HCT116 (cell line): ENCODE data around the gene DNHD1. TPM values are rescaled to one million over a fixed set of nuclear protein-coding genes. Genes with fewer than 3 reads are reported as not detected.

Experiments used
- ATAC-seq: fragments of 200-7000 bp; cut with Tn5 transposase; 2 replicates; pipeline ENCODE4 v1.9.1; 2020; ENCODE audit warnings: mild to moderate bottlenecking, moderate library complexity
- BruUV-seq: library from RNA; stranded (reverse); fragments of 400-500 nt; replicated peaks from 2 replicates; lab custom pipeline; 2021; lab: Mats Ljungman, UMichigan
- CTCF ChIA-PET: fragments of 300-600 bp; sonication (Branson Sonifier 250); formaldehyde crosslinking; loops from one replicate; lab custom pipeline; 2021; ENCODE audit warnings: antibody characterized with exemption; lab: Charles Lee
- POLR2A ChIA-PET: fragments of 300-600, 350-600 bp; sonication (Branson Sonifier 250); formaldehyde crosslinking; loops from one replicate; lab custom pipeline; 2021; ENCODE audit warnings: antibody characterized with exemption; lab: Charles Lee
- RAD21 ChIA-PET, 2 experiments: fragments of 300-600 bp; sonication (Branson Sonifier 250); formaldehyde crosslinking; loops; one replicate each; lab custom pipeline; 2023; ENCODE audit warnings: low total read pairs in 2 of 2; ENCODE audit not compliant: uncharacterized antibody in 2 of 2, unreplicated experiment in 2 of 2, low non-redundant PET in 1 of 2; lab: Charles Lee
- DNase-seq: peaks from one replicate; pipeline ENCODE4 v3.0.0-alpha.2; 2010; ENCODE audit warnings: low read depth, low spot score
- H2AFZ ChIP-seq: fragments of 200-600 bp; shearing (Covaris generic), sonication (generic); 2 replicates; pipeline ENCODE4 v1.6.1; 2017; ENCODE audit warnings: low read depth, mixed run types, mixed read lengths, antibody characterized with exemption, low read length; ENCODE audit not compliant: poor library complexity, severe bottlenecking
- H3K27ac ChIP-seq: 2 replicates; pipeline ENCODE4 v1.5.1; 2012; ENCODE audit warnings: low read depth, low read length
- H3K27me3 ChIP-seq: fragments of 200-600 bp; sonication (generic); 2 replicates; pipeline ENCODE4 v1.6.1; 2016; ENCODE audit warnings: mixed run types, low read length, mixed read lengths; ENCODE audit not compliant: insufficient read depth
- H3K36me3 ChIP-seq, 2 experiments: fragments of 200-500 bp in 1 of 2; fragments of 200-600 bp in 1 of 2; sonication (Bioruptor generic) in 1 of 2; sonication (generic) in 1 of 2; 2 replicates each; pipeline versions ENCODE4 v1.5.1 to v1.6.1; 2014 to 2016; ENCODE audit warnings: low read length in 2 of 2, inconsistent platforms in 1 of 2, mixed read lengths in 1 of 2, mixed run types in 1 of 2; ENCODE audit not compliant: insufficient read depth in 2 of 2, control insufficient read depth in 1 of 2
- H3K4me1 ChIP-seq, 2 experiments: fragments of 200-600 bp in 1 of 2; sonication (generic) in 1 of 2; 2 replicates each; pipeline versions ENCODE4 v1.5.1 to v1.6.1; 2012 to 2017; ENCODE audit warnings: low read length in 2 of 2, inconsistent platforms in 1 of 2, mild to moderate bottlenecking in 1 of 2, mixed read lengths in 1 of 2, mixed run types in 1 of 2, moderate library complexity in 1 of 2; ENCODE audit not compliant: insufficient read depth in 2 of 2, control insufficient read depth in 1 of 2
- H3K4me2 ChIP-seq: fragments of 200-600 bp; sonication (generic); 2 replicates; pipeline ENCODE4 v1.6.1; 2017; ENCODE audit warnings: mixed run types, low read length, mixed read lengths
- H3K4me3 ChIP-seq, 2 experiments: fragments of 200-600 bp in 1 of 2; sonication (generic) in 1 of 2; replicated peaks in 1 of 2; 2 replicates each; pipeline ENCODE4 v1.5.1; 2011 to 2016; ENCODE audit warnings: low read length in 2 of 2, control low read depth in 1 of 2, low read depth in 1 of 2, mild to moderate bottlenecking in 1 of 2, mixed read lengths in 1 of 2, mixed run types in 1 of 2
- H3K79me2 ChIP-seq: fragments of 200-600 bp; sonication (generic); 2 replicates; pipeline ENCODE4 v1.6.1; 2017; ENCODE audit warnings: mild to moderate bottlenecking, mixed run types, low read length, moderate library complexity, mixed read lengths; ENCODE audit not compliant: insufficient read depth
- H3K9ac ChIP-seq: fragments of 200-600 bp; sonication (generic); 2 replicates; pipeline ENCODE4 v1.6.1; 2016; ENCODE audit warnings: low read length, mixed read lengths
- H3K9me2 ChIP-seq: fragments of 200-600 bp; sonication (generic), shearing (Covaris generic); 2 replicates; pipeline ENCODE4 v1.6.1; 2017; ENCODE audit warnings: mixed run types, mild to moderate bottlenecking, moderate library complexity; ENCODE audit not compliant: insufficient read depth
- H3K9me3 ChIP-seq, 2 experiments: fragments of 200-500 bp in 1 of 2; fragments of 200-600 bp in 1 of 2; sonication (Bioruptor generic) in 1 of 2; sonication (generic) in 1 of 2; 2 replicates each; pipeline ENCODE4 v1.6.1; 2014 to 2017; ENCODE audit warnings: low read length in 2 of 2, mixed read lengths in 2 of 2, inconsistent platforms in 1 of 2, low read depth in 1 of 2, mild to moderate bottlenecking in 1 of 2, mixed run types in 1 of 2, moderate library complexity in 1 of 2; ENCODE audit not compliant: control insufficient read depth in 1 of 2, insufficient read depth in 1 of 2
- H4K20me1 ChIP-seq: fragments of 200-600 bp; sonication (generic), shearing (Covaris generic); 2 replicates; pipeline ENCODE4 v1.6.1; 2017; ENCODE audit warnings: mixed run types, mild to moderate bottlenecking, moderate library complexity; ENCODE audit not compliant: insufficient read depth
- CBX3 ChIP-seq: IDR thresholded peaks from 2 replicates; pipeline ENCODE4 v1.6.1; 2012; ENCODE audit warnings: low read depth
- CEBPB ChIP-seq: IDR thresholded peaks from 2 replicates; pipeline ENCODE4 v1.6.1; 2012; ENCODE audit warnings: low read depth
- EGR1 ChIP-seq: IDR thresholded peaks from 2 replicates; pipeline ENCODE4 v1.6.1; 2012; ENCODE audit warnings: low read depth
- ELF1 ChIP-seq: IDR thresholded peaks from 2 replicates; pipeline ENCODE4 v1.6.1; 2012; ENCODE audit warnings: low read depth, borderline replicate concordance
- EZH2 ChIP-seq: fragments of 200-600 bp; sonication (generic); IDR thresholded peaks from 2 replicates; pipeline ENCODE4 v1.6.1; 2017; ENCODE audit warnings: antibody characterized with exemption, mixed run types
- EZH2phosphoT487 ChIP-seq: fragments of 200-600 bp; IDR thresholded peaks from 2 replicates; pipeline ENCODE4 v1.6.1; 2018; ENCODE audit warnings: antibody characterized with exemption, borderline replicate concordance
- FOSL1 ChIP-seq: IDR thresholded peaks from 2 replicates; pipeline ENCODE4 v1.6.1; 2012; ENCODE audit warnings: low read depth
- JUND ChIP-seq: IDR thresholded peaks from 2 replicates; pipeline ENCODE4 v1.6.1; 2012
- POLR2A ChIP-seq: IDR thresholded peaks from 2 replicates; pipeline ENCODE4 v1.7.0; 2011; ENCODE audit warnings: borderline replicate concordance; ENCODE audit not compliant: insufficient read depth, insufficient read length; ENCODE audit errors: extremely low read depth
- RAD21 ChIP-seq: IDR thresholded peaks from 2 replicates; pipeline ENCODE4 v1.6.1; 2012; ENCODE audit warnings: low read depth, mild to moderate bottlenecking
- SP1 ChIP-seq: IDR thresholded peaks from 2 replicates; pipeline ENCODE4 v1.6.1; 2012; ENCODE audit warnings: low read depth
- SRF ChIP-seq: IDR thresholded peaks from 2 replicates; pipeline ENCODE4 v1.6.1; 2012; ENCODE audit warnings: low read depth
- TCF7L2 ChIP-seq: IDR thresholded peaks from 2 replicates; pipeline ENCODE4 v1.7.0; 2011; ENCODE audit warnings: borderline replicate concordance, inconsistent platforms; ENCODE audit not compliant: insufficient read depth, insufficient read length; ENCODE audit errors: extremely low read depth
- YY1 ChIP-seq: IDR thresholded peaks from 2 replicates; pipeline ENCODE4 v1.6.1; 2011; ENCODE audit warnings: low read length, low read depth, moderate library complexity, mild to moderate bottlenecking; ENCODE audit not compliant: insufficient replicate concordance; ENCODE audit errors: extremely low read depth
- ZFX ChIP-seq: fragments of 450-650 bp; IDR thresholded peaks from 2 replicates; pipeline ENCODE4 v1.6.1; 2017
- intact Hi-C: fragments of 100-400 bp; cut with micrococcal nuclease; formaldehyde crosslinking; loops from 2 replicates; pipeline ENCODE4 v1.10.0; 2022
- total RNA-seq: library from RNA; stranded (reverse); gene quantifications from one replicate; pipeline ENCODE4 v1.2.1, GENCODE V29; 2021; ENCODE audit not compliant: unreplicated experiment
- TF ChIP-seq, protein P1 (sequence below): IDR thresholded peaks from 2 replicates; pipeline ENCODE4 v1.6.1; 2012
- TF ChIP-seq, protein P2 (sequence below), 3 experiments: fragments of 200-600 bp in 1 of 3; sonication (generic) in 1 of 3; IDR thresholded peaks in 2 of 3; conservative IDR thresholded peaks in 1 of 3; 2 replicates each; pipeline ENCODE4 v1.5.1; 2012 to 2017; ENCODE audit warnings: low read depth in 2 of 3, low read length in 2 of 3, antibody characterized with exemption in 1 of 3, borderline replicate concordance in 1 of 3, control low read depth in 1 of 3, mild to moderate bottlenecking in 1 of 3, mixed read lengths in 1 of 3, mixed run types in 1 of 3, moderate library complexity in 1 of 3; ENCODE audit not compliant: insufficient read depth in 1 of 3

Gene DNHD1
- total RNA-seq, 1 experiment from 2014 or later: 8.0 TPM

DNA sequence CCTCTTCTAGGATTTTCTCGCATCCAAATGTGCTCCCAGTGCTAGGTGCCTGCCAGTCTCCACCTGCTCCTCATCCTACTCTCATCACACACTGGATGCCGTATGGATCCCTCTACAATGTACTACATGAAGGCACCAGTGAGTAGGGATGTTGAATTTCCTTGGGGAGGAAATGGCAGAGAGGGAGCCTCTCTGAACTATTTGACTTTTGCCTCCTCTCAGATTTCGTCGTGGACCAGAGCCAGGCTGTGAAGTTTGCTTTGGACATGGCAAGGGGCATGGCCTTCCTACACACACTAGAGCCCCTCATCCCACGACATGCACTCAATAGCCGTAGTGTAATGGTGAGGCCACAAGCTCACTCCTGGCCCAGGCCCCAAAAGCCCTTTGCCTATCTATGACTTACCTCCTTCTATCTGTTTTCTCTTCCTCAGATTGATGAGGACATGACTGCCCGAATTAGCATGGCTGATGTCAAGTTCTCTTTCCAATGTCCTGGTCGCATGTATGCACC, 112.5 kb downstream of the DNHD1 start:
- Histone ChIP-seq H3K4me2 (no peak overlapping the region), H4K20me1 (no peaks in the 10 kb centered on the region), H3K9ac (no peak overlapping the region), H3K9me2 (no peaks in the 10 kb centered on the region), H2AFZ (no peak overlapping the region), H3K27me3 (no peaks in the 10 kb centered on the region), H3K79me2 (peaks cover 58% of the 10 kb centered on the region), H3K27ac (no peak overlapping the region; the same call in 1 of the 2 replicates), H3K9me3 (no peaks in the 10 kb centered on the region), H3K4me3 (no peak overlapping the region), H3K36me3 (peaks cover 21 to 43% of the 10 kb centered on the region in 2 experiments), H3K4me1 (peaks cover 25 to 56% of the 10 kb centered on the region in 2 experiments)
- POLR2A ChIA-PET: interaction anchor here (1.6 kb wide), 1 partner anchor 9 kb away, joined by 5 read pairs; the partner anchor contains the start of gene TPP1
- no peak for ATAC-seq
- CTCF ChIA-PET: no interaction called here
- RAD21 ChIA-PET: no interaction called here
- intact Hi-C loops: no loop called here
- BruUV-seq: no TSS peak
- DNase-seq: no peak
- TF ChIP-seq CEBPB: no peak
- no peak for TF ChIP-seq FOSL1
- no peak for TF ChIP-seq RAD21
- no peak for TF ChIP-seq EGR1
- TF ChIP-seq POLR2A: peak; percentile 25
- TF ChIP-seq, protein P1, sequence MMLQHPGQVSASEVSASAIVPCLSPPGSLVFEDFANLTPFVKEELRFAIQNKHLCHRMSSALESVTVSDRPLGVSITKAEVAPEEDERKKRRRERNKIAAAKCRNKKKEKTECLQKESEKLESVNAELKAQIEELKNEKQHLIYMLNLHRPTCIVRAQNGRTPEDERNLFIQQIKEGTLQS: no peak
- no peak for TF ChIP-seq EZH2

DNA sequence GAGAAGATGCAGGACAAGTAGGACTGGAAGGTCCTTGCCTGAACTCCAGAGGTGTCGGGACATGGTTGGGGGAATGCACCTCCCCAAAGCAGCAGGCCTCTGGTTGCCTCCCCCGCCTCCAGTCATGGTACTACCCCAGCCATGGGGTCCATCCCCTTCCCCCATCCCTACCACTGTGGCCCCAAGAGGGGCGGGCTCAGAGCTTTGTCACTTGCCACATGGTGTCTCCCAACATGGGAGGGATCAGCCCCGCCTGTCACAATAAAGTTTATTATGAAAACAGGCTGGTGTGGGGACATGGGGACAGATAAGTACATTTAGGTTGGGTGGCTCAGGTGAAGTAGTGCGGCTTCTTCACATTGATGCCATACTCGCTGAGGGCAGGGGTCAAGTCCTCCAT, 113.5 kb downstream of the DNHD1 start:
- intact Hi-C loops: no loop called here
- DNase-seq (no peak), ATAC-seq (no peak)
- no peaks in the 10 kb centered on the region for H3K9me2 ChIP-seq
- peak overlapping the region; percentile 73 for H3K9ac ChIP-seq
- CTCF ChIA-PET: no interaction called here
- H2AFZ ChIP-seq: no peak overlapping the region
- peaks cover 18 to 48% of the 10 kb centered on the region in 2 experiments for H3K4me1 ChIP-seq
- no peaks in the 10 kb centered on the region for H3K9me3 ChIP-seq
- RAD21 ChIA-PET: no interaction called here
- H3K27me3 ChIP-seq: no peaks in the 10 kb centered on the region
- BruUV-seq: TSS peak; percentile 41
- no peaks in the 10 kb centered on the region for H4K20me1 ChIP-seq
- peak overlapping the region; percentile 93; the same call in 1 of the 2 replicates for H3K27ac ChIP-seq
- peak overlapping the region; percentile 71 to 92 for H3K4me3 ChIP-seq
- peaks cover 21 to 46% of the 10 kb centered on the region in 2 experiments for H3K36me3 ChIP-seq
- POLR2A ChIA-PET: interaction anchor here (1.6 kb wide), 1 partner anchor 8 kb away, joined by 5 read pairs; the partner anchor contains the start of gene TPP1
- H3K79me2 ChIP-seq: peaks cover 48% of the 10 kb centered on the region
- H3K4me2 ChIP-seq: peak overlapping the region; percentile 91
- TF ChIP-seq CBX3 (no peak), EZH2 (no peak), POLR2A (no peak), ELF1 (no peak), SP1 (no peak), ZFX (no peak), SRF (no peak), YY1 (no peak), TCF7L2 (no peak), EZH2phosphoT487 (no peak), JUND (no peak), CEBPB (no peak)
- TF ChIP-seq, protein P2, sequence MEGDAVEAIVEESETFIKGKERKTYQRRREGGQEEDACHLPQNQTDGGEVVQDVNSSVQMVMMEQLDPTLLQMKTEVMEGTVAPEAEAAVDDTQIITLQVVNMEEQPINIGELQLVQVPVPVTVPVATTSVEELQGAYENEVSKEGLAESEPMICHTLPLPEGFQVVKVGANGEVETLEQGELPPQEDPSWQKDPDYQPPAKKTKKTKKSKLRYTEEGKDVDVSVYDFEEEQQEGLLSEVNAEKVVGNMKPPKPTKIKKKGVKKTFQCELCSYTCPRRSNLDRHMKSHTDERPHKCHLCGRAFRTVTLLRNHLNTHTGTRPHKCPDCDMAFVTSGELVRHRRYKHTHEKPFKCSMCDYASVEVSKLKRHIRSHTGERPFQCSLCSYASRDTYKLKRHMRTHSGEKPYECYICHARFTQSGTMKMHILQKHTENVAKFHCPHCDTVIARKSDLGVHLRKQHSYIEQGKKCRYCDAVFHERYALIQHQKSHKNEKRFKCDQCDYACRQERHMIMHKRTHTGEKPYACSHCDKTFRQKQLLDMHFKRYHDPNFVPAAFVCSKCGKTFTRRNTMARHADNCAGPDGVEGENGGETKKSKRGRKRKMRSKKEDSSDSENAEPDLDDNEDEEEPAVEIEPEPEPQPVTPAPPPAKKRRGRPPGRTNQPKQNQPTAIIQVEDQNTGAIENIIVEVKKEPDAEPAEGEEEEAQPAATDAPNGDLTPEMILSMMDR (IDR thresholded peaks at IDR 0.05 in 2 of 3, conservative IDR thresholded peaks at IDR 0.05 in 1 of 3; ENCODE audit: borderline replicate concordance in 1 of 3, insufficient read depth in 1 of 3, low read depth in 2 of 3, low read length in 2 of 3): no peak
